Neural progenitor cell (in vitro differentiated cells): ENCODE data around the gene TMEM238. TPM values are rescaled to one million over a fixed set of nuclear protein-coding genes. Genes with fewer than 3 reads are reported as not detected.

Experiments
- DNase-seq: peaks from one replicate; pipeline ENCODE4 v3.0.0-alpha.2; 2016; ENCODE audit warnings: low spot score
- H2AFZ ChIP-seq: fragments of 200-600 bp; sonication (generic); replicated peaks from 2 replicates; pipeline ENCODE4 v1.6.1; 2016; ENCODE audit warnings: antibody characterized with exemption
- H3F3A ChIP-seq: fragments of 200-600 bp; sonication (generic); 2 replicates; pipeline ENCODE4 v1.6.1; 2016; ENCODE audit warnings: antibody characterized with exemption, low read depth
- H3K27ac ChIP-seq: fragments of 200-600 bp; sonication (generic); 2 replicates; pipeline ENCODE4 v1.5.1; 2016; ENCODE audit warnings: mild to moderate bottlenecking
- H3K27me3 ChIP-seq: fragments of 200-600 bp; sonication (generic); 2 replicates; pipeline ENCODE4 v1.6.1; 2016; ENCODE audit warnings: mild to moderate bottlenecking, moderate library complexity
- H3K36me3 ChIP-seq: fragments of 200-600 bp; sonication (generic); 2 replicates; pipeline ENCODE4 v1.5.1; 2016
- H3K4me1 ChIP-seq: fragments of 200-600 bp; sonication (generic); 2 replicates; pipeline ENCODE4 v1.6.1; 2016; ENCODE audit warnings: mixed run types
- H3K4me2 ChIP-seq: fragments of 200-600 bp; sonication (generic); 2 replicates; pipeline ENCODE4 v1.6.1; 2016
- H3K4me3 ChIP-seq: fragments of 200-600 bp; sonication (generic); 2 replicates; pipeline ENCODE4 v1.5.1; 2016
- H3K79me2 ChIP-seq: fragments of 200-600 bp; sonication (generic); 2 replicates; pipeline ENCODE4 v1.6.1; 2016; ENCODE audit warnings: low read depth
- H3K9ac ChIP-seq: fragments of 200-600 bp; sonication (generic); 2 replicates; pipeline ENCODE4 v1.6.1; 2016
- H3K9me3 ChIP-seq: fragments of 200-600 bp; sonication (generic); 2 replicates; pipeline ENCODE4 v1.5.1; 2016; ENCODE audit warnings: low read depth
- H4K20me1 ChIP-seq: fragments of 200-600 bp; sonication (generic); 2 replicates; pipeline ENCODE4 v1.6.1; 2016; ENCODE audit warnings: low read depth
- H3K27ac Mint-ChIP-seq: 3 replicates; pipeline ENCODE4 v1.8.0; 2021; ENCODE audit warnings: mixed read lengths
- H3K27me3 Mint-ChIP-seq: 2 replicates; pipeline ENCODE4 v1.8.0; 2022; ENCODE audit warnings: low read depth, mild to moderate bottlenecking, inconsistent platforms, moderate library complexity, mixed read lengths; ENCODE audit not compliant: insufficient read depth
- H3K36me3 Mint-ChIP-seq: 3 replicates; pipeline ENCODE4 v1.8.0; 2021; ENCODE audit warnings: mixed read lengths
- H3K4me1 Mint-ChIP-seq: 3 replicates; pipeline ENCODE4 v1.8.0; 2021; ENCODE audit warnings: mixed read lengths
- H3K4me3 Mint-ChIP-seq: 3 replicates; pipeline ENCODE4 v1.8.0; 2021; ENCODE audit warnings: mild to moderate bottlenecking, moderate library complexity, mixed read lengths
- H3K9me3 Mint-ChIP-seq: 3 replicates; pipeline ENCODE4 v1.8.0; 2020; ENCODE audit warnings: mixed read lengths
- EZH2 ChIP-seq: fragments of 200-600 bp; sonication (generic); IDR thresholded peaks from 2 replicates; pipeline ENCODE4 v1.6.1; 2017; ENCODE audit warnings: antibody characterized with exemption, mild to moderate bottlenecking, moderate library complexity
- EZH2phosphoT487 ChIP-seq: fragments of 200-600 bp; sonication (generic); IDR thresholded peaks from 2 replicates; pipeline ENCODE4 v1.6.1; 2017; ENCODE audit warnings: antibody characterized with exemption
- total RNA-seq: library from RNA; depleted of rRNA; stranded (reverse); fragments of >200 nt; gene quantifications from 2 replicates; pipeline ENCODE4 v1.2.3, GENCODE V29; 2015; ENCODE audit warnings: low replicate concordance
- TF ChIP-seq, protein P1 (sequence below): fragments of 200-600 bp; sonication (generic); IDR thresholded peaks from 2 replicates; pipeline ENCODE4 v1.5.1; 2017; ENCODE audit warnings: antibody characterized with exemption, mild to moderate bottlenecking

The TMEM238 gene
- total RNA-seq, 1 donor from 2014 or later: not detected

DNA sequence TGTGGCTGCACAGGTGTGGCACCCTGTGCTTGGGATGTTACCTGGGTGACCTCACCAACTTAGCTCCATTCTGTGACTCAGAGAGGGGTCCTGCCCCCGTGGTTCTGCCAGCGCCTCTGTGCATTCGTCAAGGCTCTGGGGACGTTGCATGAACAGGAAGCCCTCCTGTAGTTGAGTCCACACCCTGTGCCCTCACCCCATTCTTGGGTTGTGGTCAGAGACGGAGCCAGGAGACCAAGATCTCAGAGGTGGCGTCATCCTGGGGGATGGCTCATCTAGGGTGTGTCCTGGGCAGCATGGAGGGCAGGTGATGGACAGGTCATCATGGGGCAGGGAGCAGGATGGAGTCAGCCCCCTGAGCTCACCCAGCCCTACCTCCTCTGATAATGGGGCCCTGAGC, 32.1 kb downstream of the TMEM238 start:
- DNase-seq: no peak
- Histone ChIP-seq H3K27me3 (peaks cover 60% of the 10 kb centered on the region), H3K4me2 (no peak overlapping the region), H3K36me3 (no peaks in the 10 kb centered on the region), H3F3A (peaks cover 49% of the 10 kb centered on the region), H3K4me1 (peaks cover 33% of the 10 kb centered on the region), H3K9me3 (no peaks in the 10 kb centered on the region), H2AFZ (no peak overlapping the region), H3K27ac (no peak overlapping the region), H4K20me1 (peaks cover 32% of the 10 kb centered on the region), H3K79me2 (no peaks in the 10 kb centered on the region), H3K4me3 (no peak overlapping the region), H3K9ac (no peak overlapping the region)
- Mint-ChIP-seq H3K4me1 (peaks cover 27% of the 10 kb centered on the region), H3K27me3 (peaks cover 49% of the 10 kb centered on the region), H3K36me3 (no peaks in the 10 kb centered on the region), H3K9me3 (peaks cover 4% of the 10 kb centered on the region), H3K4me3 (peak overlapping the region; percentile 57), H3K27ac (no peak overlapping the region)
- TF ChIP-seq EZH2 (no peak), EZH2phosphoT487 (no peak)
- TF ChIP-seq, protein P1, sequence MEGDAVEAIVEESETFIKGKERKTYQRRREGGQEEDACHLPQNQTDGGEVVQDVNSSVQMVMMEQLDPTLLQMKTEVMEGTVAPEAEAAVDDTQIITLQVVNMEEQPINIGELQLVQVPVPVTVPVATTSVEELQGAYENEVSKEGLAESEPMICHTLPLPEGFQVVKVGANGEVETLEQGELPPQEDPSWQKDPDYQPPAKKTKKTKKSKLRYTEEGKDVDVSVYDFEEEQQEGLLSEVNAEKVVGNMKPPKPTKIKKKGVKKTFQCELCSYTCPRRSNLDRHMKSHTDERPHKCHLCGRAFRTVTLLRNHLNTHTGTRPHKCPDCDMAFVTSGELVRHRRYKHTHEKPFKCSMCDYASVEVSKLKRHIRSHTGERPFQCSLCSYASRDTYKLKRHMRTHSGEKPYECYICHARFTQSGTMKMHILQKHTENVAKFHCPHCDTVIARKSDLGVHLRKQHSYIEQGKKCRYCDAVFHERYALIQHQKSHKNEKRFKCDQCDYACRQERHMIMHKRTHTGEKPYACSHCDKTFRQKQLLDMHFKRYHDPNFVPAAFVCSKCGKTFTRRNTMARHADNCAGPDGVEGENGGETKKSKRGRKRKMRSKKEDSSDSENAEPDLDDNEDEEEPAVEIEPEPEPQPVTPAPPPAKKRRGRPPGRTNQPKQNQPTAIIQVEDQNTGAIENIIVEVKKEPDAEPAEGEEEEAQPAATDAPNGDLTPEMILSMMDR: no peak

- H3K9me3 Mint-ChIP-seq: peaks cover 4% of the 10 kb centered on the region
- no peak for DNase-seq
- peak overlapping the region; percentile 63 for H3K27ac Mint-ChIP-seq
- H3K79me2 ChIP-seq: no peaks in the 10 kb centered on the region
- no peak overlapping the region for H3K27ac ChIP-seq
- no peaks in the 10 kb centered on the region for H3K36me3 Mint-ChIP-seq
- H3K27me3 Mint-ChIP-seq: peaks cover 36% of the 10 kb centered on the region
- no peaks in the 10 kb centered on the region for H3K9me3 ChIP-seq
- no peak overlapping the region for H2AFZ ChIP-seq
- H3K4me3 Mint-ChIP-seq: peak overlapping the region; percentile 60
- H3K36me3 ChIP-seq: no peaks in the 10 kb centered on the region
- no peak overlapping the region for H3K4me3 ChIP-seq
- H3K4me1 Mint-ChIP-seq: peaks cover 27% of the 10 kb centered on the region
- TF ChIP-seq EZH2phosphoT487 (no peak), EZH2 (no peak)
- TF ChIP-seq, protein P1: no peak
- peaks cover 47% of the 10 kb centered on the region for H3K27me3 ChIP-seq
- no peak overlapping the region for H3K4me2 ChIP-seq
- peaks cover 33% of the 10 kb centered on the region for H3K4me1 ChIP-seq
- peaks cover 43% of the 10 kb centered on the region for H4K20me1 ChIP-seq
- no peak overlapping the region for H3K9ac ChIP-seq
- H3F3A ChIP-seq: peaks cover 49% of the 10 kb centered on the region
Measured at GRCh38 chr19:55350620-55351315, 33.3 kb downstream of the TMEM238 start.

DNA sequence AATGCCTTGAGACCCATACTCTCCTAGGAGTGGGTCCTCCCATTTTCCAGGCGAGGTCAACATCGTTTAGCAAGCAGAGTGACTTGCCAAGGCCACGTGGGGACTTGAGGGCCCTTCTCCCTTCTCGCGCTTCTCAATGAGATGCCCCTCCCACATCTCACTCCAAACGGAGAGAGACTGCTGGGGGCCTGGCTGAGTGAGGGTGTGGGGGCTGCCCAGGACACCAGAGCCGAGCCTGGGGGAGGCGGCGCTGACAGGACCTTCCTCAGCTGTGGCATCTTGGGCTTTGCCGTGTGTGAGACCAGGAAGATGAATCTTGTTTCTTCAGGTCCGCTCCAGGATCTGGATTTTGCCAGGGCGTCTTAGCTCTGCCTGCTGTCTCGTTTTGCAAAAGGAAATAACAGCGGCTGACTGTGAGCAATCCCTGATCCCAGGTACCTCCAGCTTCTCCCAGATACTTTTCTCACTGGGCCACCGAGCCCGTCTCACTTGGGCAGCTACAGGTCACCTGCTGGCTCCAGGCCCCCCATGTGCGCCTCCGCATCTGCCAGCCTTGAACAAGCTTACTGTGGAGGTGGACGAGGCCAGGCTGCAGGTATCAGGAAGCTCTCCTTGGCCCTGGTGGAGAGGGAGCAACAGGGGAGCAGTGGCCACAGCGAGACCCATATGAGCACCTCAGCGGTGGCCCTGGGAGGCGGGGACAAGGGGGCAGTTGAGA, 35.6 kb downstream of the TMEM238 start:
- H3K4me3 Mint-ChIP-seq: peak overlapping the region; percentile 15
- Histone ChIP-seq H3K4me1 (peaks cover 25% of the 10 kb centered on the region), H3F3A (peaks cover 31% of the 10 kb centered on the region), H3K27ac (peak overlapping the region; percentile 69), H3K4me3 (peak overlapping the region; percentile 27), H3K79me2 (no peaks in the 10 kb centered on the region), H3K4me2 (peak overlapping the region; percentile 69), H3K27me3 (peaks cover 24% of the 10 kb centered on the region), H3K36me3 (no peaks in the 10 kb centered on the region), H3K9me3 (no peaks in the 10 kb centered on the region), H2AFZ (no peak overlapping the region), H3K9ac (no peak overlapping the region), H4K20me1 (peaks cover 49% of the 10 kb centered on the region)
- peaks cover 4% of the 10 kb centered on the region for H3K9me3 Mint-ChIP-seq
- DNase-seq: peak; percentile 63
- peaks cover 34% of the 10 kb centered on the region for H3K4me1 Mint-ChIP-seq
- TF ChIP-seq EZH2: no peak
- no peak for TF ChIP-seq EZH2phosphoT487
- TF ChIP-seq, protein P1: no peak
- peaks cover 23% of the 10 kb centered on the region for H3K27me3 Mint-ChIP-seq
- H3K27ac Mint-ChIP-seq: no peak overlapping the region
- no peaks in the 10 kb centered on the region for H3K36me3 Mint-ChIP-seq
